ENCODE results near the gene ALKBH1.

Gene ALKBH1

GRCh38 chr14:77654001-77654441 lies 53.8 kb downstream of the ALKBH1 start:
- H3K4me3 ChIP-seq (ENCODE audit: low read depth, low read length): no peak overlapping the region
- no peak for TF ChIP-seq CTCF (IDR thresholded peaks at IDR 0.05; ENCODE audit: insufficient read depth, low read depth, low read length, missing control alignments)
- no peak for DNase-seq (ENCODE audit: low read depth)

DNA sequence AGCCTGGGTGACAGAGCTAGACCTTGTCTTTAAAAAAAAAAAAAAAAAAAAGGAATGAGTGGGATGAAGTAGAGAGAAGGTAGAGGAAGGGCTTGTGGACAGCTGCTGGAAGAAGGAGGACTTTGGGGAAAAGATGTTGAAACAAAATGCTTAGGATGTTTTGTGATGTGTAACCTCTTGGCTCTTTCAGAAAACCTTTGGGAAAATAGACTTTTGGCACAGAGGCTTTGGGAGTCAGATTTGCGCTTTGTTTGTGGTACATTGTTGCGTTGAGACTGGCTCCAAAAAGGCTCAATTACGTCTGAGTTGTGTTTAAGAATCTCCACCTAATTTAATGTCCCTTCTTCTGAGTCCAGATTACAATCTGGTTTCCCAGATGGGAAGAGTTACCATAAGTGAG lies 58.5 kb downstream of the ALKBH1 start:
- DNase-seq (ENCODE audit: low read depth): no peak
- TF ChIP-seq CTCF (IDR thresholded peaks at IDR 0.05; ENCODE audit: insufficient read depth, low read depth, low read length, missing control alignments): no peak
- H3K4me3 ChIP-seq (ENCODE audit: low read depth, low read length): no peak overlapping the region

DNA sequence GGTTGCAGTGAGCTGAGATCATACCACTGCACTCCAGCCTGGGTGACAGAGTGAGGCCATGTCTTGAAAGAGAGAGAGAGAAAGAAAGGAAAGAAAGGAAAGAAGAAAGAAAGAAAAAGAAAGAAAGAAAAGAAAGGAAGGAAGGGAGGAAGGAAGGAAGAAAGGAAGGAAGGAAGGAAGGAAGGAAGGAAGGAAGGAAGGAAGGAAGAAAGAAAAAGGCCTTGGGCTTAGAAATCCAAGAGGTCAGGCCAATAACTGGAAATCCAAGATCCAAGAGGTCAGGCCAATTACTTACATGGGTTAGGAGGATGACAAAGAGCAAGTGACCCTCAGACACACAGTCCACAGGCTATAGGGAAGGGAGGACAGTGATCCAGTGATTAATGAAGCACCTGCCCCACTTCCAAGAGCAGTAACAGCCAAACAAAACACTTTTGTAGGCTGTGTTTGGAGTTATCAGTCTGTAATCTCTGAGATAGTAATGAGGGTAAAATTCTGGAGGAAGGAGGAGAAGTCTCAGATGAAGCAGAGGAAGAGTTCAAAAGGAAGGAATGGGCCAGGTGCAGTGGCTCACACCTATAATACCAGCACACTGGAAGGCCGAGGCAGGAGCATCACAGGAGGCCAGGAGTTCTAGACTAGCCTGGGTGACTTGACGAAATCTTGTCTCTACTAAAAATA lies 59.2 kb downstream of the ALKBH1 start:
- DNase-seq (ENCODE audit: low read depth): no peak
- TF ChIP-seq CTCF (IDR thresholded peaks at IDR 0.05; ENCODE audit: insufficient read depth, low read depth, low read length, missing control alignments): no peak

GRCh38 chr14:77647853-77648252 lies 60.0 kb downstream of the ALKBH1 start:
- TF ChIP-seq CTCF (IDR thresholded peaks at IDR 0.05; ENCODE audit: insufficient read depth, low read depth, low read length, missing control alignments): no peak
- no peak for DNase-seq (ENCODE audit: low read depth)
- H3K4me3 ChIP-seq (ENCODE audit: low read depth, low read length): no peak overlapping the region

More for the DNA sequence above, 59.2 kb downstream of the ALKBH1 start:
- H3K4me3 ChIP-seq (ENCODE audit: low read depth, low read length): no peak overlapping the region

GRCh38 chr14:77646907-77647306 lies 60.9 kb downstream of the ALKBH1 start:
- H3K4me3 ChIP-seq (ENCODE audit: low read depth, low read length): no peak overlapping the region
- DNase-seq (ENCODE audit: low read depth): no peak
- no peak for TF ChIP-seq CTCF (IDR thresholded peaks at IDR 0.05; ENCODE audit: insufficient read depth, low read depth, low read length, missing control alignments)

GRCh38 chr14:77645520-77646230 lies 62.1 kb downstream of the ALKBH1 start:
- no peak for DNase-seq (ENCODE audit: low read depth)
- no peak for TF ChIP-seq CTCF (IDR thresholded peaks at IDR 0.05; ENCODE audit: insufficient read depth, low read depth, low read length, missing control alignments)
- H3K4me3 ChIP-seq (ENCODE audit: low read depth, low read length): no peak overlapping the region

Measured in GM12865 (cell line).